Kidney (tissue), 14 donors: ENCODE measurements around the gene SLC66A3. TPM values are rescaled to one million over a fixed set of nuclear protein-coding genes. Genes with fewer than 3 reads are reported as not detected.

ENCODE experiments used
- DNase-seq, 5 donors: peaks; one replicate each; pipeline ENCODE4 v3.0.0-alpha.2; 2013 to 2020
- FAIRE-seq: peaks from 2 replicates; lab custom pipeline; 2012; peaks lifted over from hg19 to GRCh38; lab: Jason Lieb, UNC
- H3K27ac ChIP-seq, 2 donors: one replicate each; pipeline ENCODE4 v1.7.0; 2013; ENCODE audit warnings: low read depth in 2 of 2, low read length in 2 of 2, inconsistent platforms in 1 of 2
- H3K27me3 ChIP-seq: one replicate; pipeline ENCODE4 v1.7.1; 2013; ENCODE audit warnings: low read length, inconsistent platforms; ENCODE audit not compliant: control insufficient read depth, insufficient read depth
- H3K36me3 ChIP-seq, 3 donors: one replicate each; pipeline versions ENCODE4 v1.7.0 to v1.7.1; 2013; ENCODE audit warnings: low read length in 3 of 3, control low read depth in 1 of 3, inconsistent platforms in 1 of 3; ENCODE audit not compliant: insufficient read depth in 3 of 3, control insufficient read depth in 2 of 3
- H3K4me1 ChIP-seq, 3 donors: one replicate each; pipeline versions ENCODE4 v1.7.0 to v1.7.1; 2013; ENCODE audit warnings: low read length in 3 of 3, inconsistent platforms in 1 of 3, low read depth in 1 of 3; ENCODE audit not compliant: control insufficient read depth in 2 of 3, insufficient read depth in 2 of 3
- H3K4me3 ChIP-seq, 3 donors: one replicate each; pipeline versions ENCODE4 v1.7.0 to v1.8.1; 2013; ENCODE audit warnings: low read length in 3 of 3, control low read depth in 1 of 3, inconsistent platforms in 1 of 3
- H3K9ac ChIP-seq, 3 donors: one replicate each; pipeline versions ENCODE4 v1.7.0 to v1.7.1; 2013; ENCODE audit warnings: low read length in 3 of 3, control low read depth in 1 of 3, inconsistent platforms in 1 of 3
- H3K9me3 ChIP-seq, 3 donors: one replicate each; pipeline versions ENCODE4 v1.7.0 to v1.7.1; 2013; ENCODE audit warnings: low read length in 3 of 3, control low read depth in 1 of 3, inconsistent platforms in 1 of 3; ENCODE audit not compliant: control insufficient read depth in 2 of 3, insufficient read depth in 1 of 3
- intact Hi-C: fragments of 100-400 bp; cut with DNase I; formaldehyde crosslinking; loops from one replicate; pipeline ENCODE4 v1.11.1; 2022
- polyA plus RNA-seq: library from polyadenylated mRNA; stranded (reverse); fragments of 350-450 nt; fragmentation: Illumina TruSeq; extraction: RNeasy Lipid Tissue Mini Kit (QIAGEN cat#74804); gene quantifications from one replicate; pipeline ENCODE4 v1.2.3, GENCODE V29; 2014; ENCODE audit warnings: low read depth, low replicate concordance; ENCODE audit not compliant: insufficient read depth
- total RNA-seq: library from RNA; stranded (reverse); fragmentation: NEBNext Ultra II Directional; extraction: Animal tissue kit (Norgen Biotek cat#: 25700); gene quantifications from one replicate; pipeline ENCODE4 v1.2.1, GENCODE V29; 2021
- TF ChIP-seq, protein P1 (sequence below): IDR thresholded peaks from 3 replicates; pipeline ENCODE4 v1.5.1; 2012; ENCODE audit warnings: mild to moderate bottlenecking, moderate library complexity, borderline replicate concordance; ENCODE audit not compliant: insufficient read depth; ENCODE audit errors: extremely low read depth
- donor health status: control.
- donor health status: control.
- donor health status: control.
- donor health status: control.
- donor health status: control.
- donor health status: DM: yes; HTN: yes; CAD: no.
- donor health status: Normal renal cell carcinoma (clear cell type).

The SLC66A3 gene
- total and polyA plus RNA-seq, 2 donors from 2014 or later, result 28.4 to 33.0 TPM

DNA sequence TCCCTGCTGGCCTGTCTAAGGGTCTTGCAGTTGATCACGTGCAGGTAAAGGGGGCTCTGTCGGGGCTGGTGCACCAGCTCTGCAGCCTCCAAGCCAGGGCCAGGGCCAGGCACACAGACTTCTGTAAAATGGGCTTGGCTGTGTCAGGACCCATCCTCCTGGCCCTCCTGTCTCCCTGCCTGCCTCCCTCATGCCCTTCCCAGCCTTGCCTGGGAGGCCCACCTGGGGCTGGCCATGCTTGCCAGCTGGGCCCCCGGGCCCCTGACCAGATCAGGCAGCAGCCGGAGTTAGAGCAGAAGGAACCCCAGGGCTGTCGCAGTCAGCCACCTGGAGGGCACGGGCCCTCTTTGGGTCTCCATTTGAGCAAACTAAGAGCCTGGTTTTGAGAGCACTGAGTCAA lies 2.0 kb downstream of the SLC66A3 start:
- FAIRE-seq, result no peak
- intact Hi-C loops, result no loop called here
- TF ChIP-seq, protein P1, sequence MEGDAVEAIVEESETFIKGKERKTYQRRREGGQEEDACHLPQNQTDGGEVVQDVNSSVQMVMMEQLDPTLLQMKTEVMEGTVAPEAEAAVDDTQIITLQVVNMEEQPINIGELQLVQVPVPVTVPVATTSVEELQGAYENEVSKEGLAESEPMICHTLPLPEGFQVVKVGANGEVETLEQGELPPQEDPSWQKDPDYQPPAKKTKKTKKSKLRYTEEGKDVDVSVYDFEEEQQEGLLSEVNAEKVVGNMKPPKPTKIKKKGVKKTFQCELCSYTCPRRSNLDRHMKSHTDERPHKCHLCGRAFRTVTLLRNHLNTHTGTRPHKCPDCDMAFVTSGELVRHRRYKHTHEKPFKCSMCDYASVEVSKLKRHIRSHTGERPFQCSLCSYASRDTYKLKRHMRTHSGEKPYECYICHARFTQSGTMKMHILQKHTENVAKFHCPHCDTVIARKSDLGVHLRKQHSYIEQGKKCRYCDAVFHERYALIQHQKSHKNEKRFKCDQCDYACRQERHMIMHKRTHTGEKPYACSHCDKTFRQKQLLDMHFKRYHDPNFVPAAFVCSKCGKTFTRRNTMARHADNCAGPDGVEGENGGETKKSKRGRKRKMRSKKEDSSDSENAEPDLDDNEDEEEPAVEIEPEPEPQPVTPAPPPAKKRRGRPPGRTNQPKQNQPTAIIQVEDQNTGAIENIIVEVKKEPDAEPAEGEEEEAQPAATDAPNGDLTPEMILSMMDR, result no peak

DNA sequence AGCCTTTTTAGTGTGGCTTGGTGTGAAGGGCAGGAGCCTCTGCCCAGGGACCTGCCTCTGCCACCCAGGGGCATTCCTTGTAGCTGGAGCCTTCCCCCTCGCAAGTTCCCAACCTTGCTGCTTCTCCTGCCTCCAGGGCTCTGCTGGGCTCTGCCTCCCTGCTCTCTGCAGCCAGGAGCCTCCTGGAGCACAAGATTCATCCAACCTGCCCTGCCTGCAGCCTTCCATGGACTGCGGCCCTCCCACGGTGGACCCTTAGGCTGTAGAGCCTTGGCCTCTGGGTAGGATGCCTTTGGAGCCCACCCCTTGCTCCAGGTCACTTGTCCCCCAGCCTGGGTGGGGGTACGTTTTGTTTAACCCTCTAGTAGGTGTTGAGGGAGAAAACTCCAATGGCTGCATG lies 2.5 kb downstream of the SLC66A3 start:
- Histone ChIP-seq H3K27ac (no peak overlapping the region), H3K9ac (no peak overlapping the region), H3K36me3 (no peaks in the 10 kb centered on the region), H3K4me1 (peaks cover 2 to 11% (median 4%) of the 10 kb centered on the region in 3 donors), H3K9me3 (no peaks in the 10 kb centered on the region), H3K4me3 (no peak overlapping the region), H3K27me3 (no peaks in the 10 kb centered on the region)
- FAIRE-seq, result no peak
- intact Hi-C loops, result no loop called here
- TF ChIP-seq, protein P1, result no peak
- DNase-seq, result peak in 1 of 5 donors; percentile 42

More for the DNA sequence above, 2.0 kb downstream of the SLC66A3 start:
- H3K9ac ChIP-seq, result no peak overlapping the region
- H3K9me3 ChIP-seq, result no peaks in the 10 kb centered on the region
- H3K27me3 ChIP-seq, result no peaks in the 10 kb centered on the region
- peak in 1 of 5 donors; percentile 39 for DNase-seq
- no peak overlapping the region for H3K27ac ChIP-seq
- H3K4me3 ChIP-seq, result no peak overlapping the region
- peaks cover 2 to 11% (median 4%) of the 10 kb centered on the region in 3 donors for H3K4me1 ChIP-seq
- no peaks in the 10 kb centered on the region for H3K36me3 ChIP-seq

DNA sequence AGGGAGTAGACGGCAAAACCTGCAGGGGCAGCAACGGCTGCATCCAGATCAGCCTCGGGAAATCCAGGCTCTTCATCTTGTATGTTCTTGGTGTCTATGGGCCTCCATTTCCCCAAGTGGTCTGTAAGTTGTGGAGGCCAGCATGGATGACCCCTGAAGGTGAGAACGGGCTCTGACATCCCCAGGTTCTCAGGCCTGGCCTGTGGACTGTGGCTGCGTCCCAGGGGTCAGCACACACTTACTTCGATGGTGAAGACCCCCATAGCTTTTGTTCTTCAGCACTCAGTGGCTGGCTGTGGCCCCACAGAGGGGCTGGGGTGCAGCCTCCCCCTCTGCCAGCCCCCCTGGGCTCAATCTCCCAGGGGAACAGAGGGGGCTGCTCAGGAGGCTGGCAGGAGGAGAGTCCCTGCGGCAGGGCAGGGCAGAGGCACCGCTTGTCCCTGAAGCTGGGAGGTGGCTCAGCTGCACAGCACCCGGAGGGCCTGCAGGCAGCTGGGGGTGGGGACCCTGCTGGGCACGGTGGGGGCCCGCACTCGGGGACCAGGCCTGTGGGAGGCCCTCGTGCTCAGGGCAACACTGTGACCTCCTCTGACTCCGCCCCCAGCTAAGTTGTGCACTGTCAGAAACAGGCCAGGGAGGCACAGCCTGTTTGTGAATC lies 3.8 kb downstream of the SLC66A3 start:
- TF ChIP-seq, protein P1, result no peak
- H3K4me3 ChIP-seq, result no peak overlapping the region
- H3K9me3 ChIP-seq, result no peaks in the 10 kb centered on the region
- peaks cover 2 to 11% (median 4%) of the 10 kb centered on the region in 3 donors for H3K4me1 ChIP-seq
- FAIRE-seq, result no peak
- H3K9ac ChIP-seq, result no peak overlapping the region
- intact Hi-C loops, result no loop called here
- peak in 1 of 5 donors; percentile 54 for DNase-seq
- H3K27me3 ChIP-seq, result no peaks in the 10 kb centered on the region
- no peaks in the 10 kb centered on the region for H3K36me3 ChIP-seq
- no peak overlapping the region for H3K27ac ChIP-seq
